ENCODE measurements around the gene KCTD16. TPM values are rescaled to one million over a fixed set of nuclear protein-coding genes. Genes with fewer than 3 reads are reported as not detected.

The KCTD16 gene
- total RNA-seq, 2 donors from 2014 or later: 0.29 to 0.44 TPM

DNA sequence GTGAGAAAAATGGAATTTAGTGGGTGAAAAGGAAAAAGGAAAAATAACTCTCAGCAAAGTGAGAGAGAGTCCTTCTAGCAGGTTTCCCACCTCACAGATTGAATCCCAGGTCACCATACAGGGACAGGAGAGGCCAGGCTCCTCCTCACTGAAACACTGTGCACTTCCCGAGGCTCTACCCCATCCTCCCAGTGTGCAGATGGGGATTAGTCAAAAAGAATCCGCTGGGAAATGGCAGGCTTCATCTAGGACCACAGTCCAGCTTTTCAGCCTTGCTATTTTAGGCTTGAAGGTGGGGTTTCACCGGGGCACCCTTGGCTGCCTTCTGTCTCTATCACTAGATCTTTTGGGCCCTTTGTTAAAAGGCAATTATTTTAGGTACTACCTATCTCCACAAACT is 48.0 kb upstream of the KCTD16 start:
- no peaks in the 10 kb centered on the region for H3K27me3 ChIP-seq (ENCODE audit: control insufficient read depth, insufficient read depth, low read length, poor library complexity, severe bottlenecking)
- H3K27ac ChIP-seq (ENCODE audit: low read depth, low read length): no peak overlapping the region
- H3K36me3 Mint-ChIP-seq (ENCODE audit: low read depth): no peaks in the 10 kb centered on the region
- H3K27ac Mint-ChIP-seq: peak overlapping the region; percentile 12
- peaks cover 5% of the 10 kb centered on the region for H3K4me1 ChIP-seq (ENCODE audit: control insufficient read depth, insufficient read depth, low read length)
- H3K4me1 Mint-ChIP-seq: peaks cover 19% of the 10 kb centered on the region
- no peak for TF ChIP-seq CTCF (conservative IDR thresholded peaks at IDR 0.05)
- WGBS, 2 experiments (ENCODE audit: insufficient coverage in 1 of 2, insufficient read length in 1 of 2): 84 to 92% methylated on average over 3 of the region's 3 CpGs
- H3K9ac ChIP-seq (ENCODE audit: extremely low read depth, low read length, poor library complexity, severe bottlenecking): no peak overlapping the region
- no peaks in the 10 kb centered on the region for H3K27me3 Mint-ChIP-seq (ENCODE audit: insufficient read depth)
- DNase-seq: no peak
- no peaks in the 10 kb centered on the region for H3K36me3 ChIP-seq (ENCODE audit: control insufficient read depth, insufficient read depth, low read length)
- no peaks in the 10 kb centered on the region for H3K9me3 Mint-ChIP-seq
- no peaks in the 10 kb centered on the region for H3K9me3 ChIP-seq (ENCODE audit: control insufficient read depth, low read length)
- H3K4me3 Mint-ChIP-seq: no peak overlapping the region
- H3K4me3 ChIP-seq (ENCODE audit: low read length): no peak overlapping the region

GRCh38 chr5:144125163-144125726 is 45.4 kb upstream of the KCTD16 start:
- Mint-ChIP-seq H3K27ac (no peak overlapping the region), H3K4me1 (peaks cover 19% of the 10 kb centered on the region), H3K27me3 (ENCODE audit: insufficient read depth) (no peaks in the 10 kb centered on the region), H3K36me3 (ENCODE audit: low read depth) (no peaks in the 10 kb centered on the region), H3K9me3 (no peaks in the 10 kb centered on the region), H3K4me3 (no peak overlapping the region)
- H3K27ac ChIP-seq (ENCODE audit: low read depth, low read length): no peak overlapping the region
- peak; percentile 51 for DNase-seq
- H3K27me3 ChIP-seq (ENCODE audit: control insufficient read depth, insufficient read depth, low read length, poor library complexity, severe bottlenecking): no peaks in the 10 kb centered on the region
- H3K4me1 ChIP-seq (ENCODE audit: control insufficient read depth, insufficient read depth, low read length): peaks cover 5% of the 10 kb centered on the region
- no peaks in the 10 kb centered on the region for H3K9me3 ChIP-seq (ENCODE audit: control insufficient read depth, low read length)
- 69 to 76% methylated on average over 3 to 4 of the region's 4 CpGs for WGBS, 2 experiments (ENCODE audit: insufficient coverage in 1 of 2, insufficient read length in 1 of 2)
- TF ChIP-seq CTCF (conservative IDR thresholded peaks at IDR 0.05): no peak
- no peak overlapping the region for H3K4me3 ChIP-seq (ENCODE audit: low read length)
- H3K9ac ChIP-seq (ENCODE audit: extremely low read depth, low read length, poor library complexity, severe bottlenecking): no peak overlapping the region
- H3K36me3 ChIP-seq (ENCODE audit: control insufficient read depth, insufficient read depth, low read length): no peaks in the 10 kb centered on the region

- H3K27me3 ChIP-seq (ENCODE audit: control insufficient read depth, insufficient read depth, low read length, poor library complexity, severe bottlenecking): no peaks in the 10 kb centered on the region
- Mint-ChIP-seq H3K9me3 (no peaks in the 10 kb centered on the region), H3K27ac (no peak overlapping the region), H3K27me3 (ENCODE audit: insufficient read depth) (no peaks in the 10 kb centered on the region), H3K4me3 (no peak overlapping the region), H3K36me3 (ENCODE audit: low read depth) (no peaks in the 10 kb centered on the region), H3K4me1 (peaks cover 19% of the 10 kb centered on the region)
- H3K9ac ChIP-seq (ENCODE audit: extremely low read depth, low read length, poor library complexity, severe bottlenecking): no peak overlapping the region
- no peak for TF ChIP-seq CTCF (conservative IDR thresholded peaks at IDR 0.05)
- no peak for DNase-seq
- H3K9me3 ChIP-seq (ENCODE audit: control insufficient read depth, low read length): peaks cover under 1% of the 10 kb centered on the region
- no peak overlapping the region for H3K4me3 ChIP-seq (ENCODE audit: low read length)
- 90 to 93% methylated on average over 3 to 4 of the region's 4 CpGs for WGBS, 2 experiments (ENCODE audit: insufficient coverage in 1 of 2, insufficient read length in 1 of 2)
- H3K4me1 ChIP-seq (ENCODE audit: control insufficient read depth, insufficient read depth, low read length): peaks cover 5% of the 10 kb centered on the region
- no peak overlapping the region for H3K27ac ChIP-seq (ENCODE audit: low read depth, low read length)
- H3K36me3 ChIP-seq (ENCODE audit: control insufficient read depth, insufficient read depth, low read length): no peaks in the 10 kb centered on the region
Measured at GRCh38 chr5:144126707-144127106, 44.0 kb upstream of the KCTD16 start.

Data from endodermal cell (in vitro differentiated cells).